CD4-positive, alpha-beta T cell treated with Interleukin-2 at 100 ng/mL for 4 hours (primary cell): ENCODE results near the gene SH3BP5.
A peak's percentile ranks its signal among the peaks of the same experiment; 100 is the strongest.

ENCODE experiments used
- DNase-seq: peaks from one replicate; pipeline ENCODE4 v3.0.0-alpha.2; 2020; ENCODE audit warnings: low spot score

The SH3BP5 gene

GRCh38 chr3:15276028-15276724 is 56.2 kb downstream of the SH3BP5 start:
- no peak for DNase-seq

- no peak for DNase-seq
Observed at GRCh38 chr3:15273227-15273626, 59.2 kb downstream of the SH3BP5 start.

DNA sequence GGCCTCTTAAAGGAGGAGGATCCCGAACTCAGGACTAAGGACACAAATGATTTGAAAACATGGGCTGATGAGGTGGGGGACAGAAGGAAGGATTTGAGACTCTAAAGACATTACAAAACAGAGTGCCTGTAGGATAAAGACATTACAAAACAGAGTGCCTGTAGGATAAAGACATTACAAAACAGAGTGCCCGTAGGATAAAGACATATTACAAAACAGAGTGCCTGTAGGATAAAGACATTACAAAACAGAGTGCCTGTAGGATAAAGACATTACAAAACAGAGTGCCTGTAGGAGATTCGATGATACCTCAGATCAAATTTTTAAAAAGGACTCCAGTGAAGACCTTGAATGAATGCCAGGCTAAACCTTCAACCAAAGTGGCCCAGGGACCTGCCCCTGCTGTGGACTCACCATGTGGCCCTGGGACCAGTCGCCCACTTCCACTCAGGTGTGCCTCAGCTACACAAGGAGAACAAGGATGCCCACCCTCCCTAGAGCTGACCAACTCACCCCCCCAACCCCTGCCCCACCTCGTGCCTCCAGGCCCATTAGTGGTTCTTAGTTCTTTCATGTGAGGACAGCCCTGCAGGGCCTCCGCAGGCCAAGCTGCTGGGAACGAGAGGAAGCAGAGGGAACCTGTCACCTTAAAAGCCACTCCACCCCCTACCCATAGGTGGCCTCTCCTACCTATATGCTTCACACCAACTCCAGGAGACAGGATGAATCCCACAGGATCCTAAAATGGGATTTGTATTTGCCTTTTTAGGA is 59.8 kb downstream of the SH3BP5 start:
- no peak for DNase-seq

GRCh38 chr3:15271785-15272381 is 60.5 kb downstream of the SH3BP5 start:
- peak; percentile 91 for DNase-seq

DNA sequence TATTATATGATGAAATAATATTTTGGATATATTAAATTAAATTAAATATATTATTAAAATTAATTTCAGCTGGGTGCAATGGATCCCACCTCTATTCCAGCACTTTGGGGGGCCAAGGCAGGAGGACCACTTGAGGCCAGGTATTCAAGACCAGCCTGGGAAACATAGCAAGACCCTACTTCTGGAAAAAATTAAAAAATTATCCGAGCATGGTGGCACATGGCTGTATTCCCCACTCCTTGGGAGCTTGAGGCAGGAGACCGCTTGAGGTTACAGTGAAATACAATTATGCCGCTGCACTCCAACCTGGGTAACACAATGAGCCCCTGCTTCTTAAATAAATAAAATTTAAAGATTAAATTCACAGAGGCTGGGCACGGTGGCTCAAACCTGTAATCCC is 61.4 kb downstream of the SH3BP5 start:
- DNase-seq, result no peak

DNA sequence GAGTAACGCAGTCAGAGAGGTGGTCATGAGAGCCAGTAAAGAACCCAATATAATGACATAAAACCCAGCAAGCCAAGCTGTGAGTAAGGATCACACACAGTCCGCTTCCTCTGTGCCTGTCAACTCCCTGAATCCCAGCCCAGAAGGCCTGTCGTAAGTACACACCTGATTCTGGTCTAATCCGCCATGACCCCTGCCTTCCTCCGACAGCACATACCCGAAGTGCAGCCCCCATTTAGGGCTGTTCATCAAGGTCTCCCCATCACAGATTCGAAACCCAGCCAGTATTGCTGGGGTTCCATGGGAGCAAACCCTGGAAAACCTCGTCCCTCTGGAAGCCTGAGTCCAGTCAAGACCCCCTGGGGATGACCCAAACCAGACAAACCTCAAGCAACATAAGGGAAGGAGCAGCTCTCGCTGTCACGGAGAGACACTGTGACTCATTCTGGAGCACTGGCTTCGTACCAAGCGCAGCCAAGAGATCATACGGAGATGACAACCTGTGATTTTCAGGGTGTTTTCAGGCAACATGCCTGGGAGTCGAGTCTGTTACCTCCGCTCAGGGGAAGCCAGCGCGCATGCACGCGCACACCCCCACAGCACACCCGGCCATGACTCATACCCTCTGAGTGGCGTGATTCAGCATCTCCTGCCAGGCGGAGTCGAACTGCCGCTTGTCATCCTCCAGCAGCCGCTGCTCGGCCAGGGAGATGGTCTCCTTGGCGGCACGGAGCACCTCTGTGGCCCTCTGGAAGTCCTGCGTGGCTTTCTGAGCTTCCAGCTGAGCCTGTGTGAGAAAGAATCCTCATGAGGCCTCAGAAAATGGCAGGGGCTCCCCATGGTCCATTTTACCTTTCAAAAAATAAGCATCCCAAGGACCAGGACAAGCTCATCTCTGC is 63.0 kb downstream of the SH3BP5 start:
- DNase-seq, result peak; percentile 94

DNA sequence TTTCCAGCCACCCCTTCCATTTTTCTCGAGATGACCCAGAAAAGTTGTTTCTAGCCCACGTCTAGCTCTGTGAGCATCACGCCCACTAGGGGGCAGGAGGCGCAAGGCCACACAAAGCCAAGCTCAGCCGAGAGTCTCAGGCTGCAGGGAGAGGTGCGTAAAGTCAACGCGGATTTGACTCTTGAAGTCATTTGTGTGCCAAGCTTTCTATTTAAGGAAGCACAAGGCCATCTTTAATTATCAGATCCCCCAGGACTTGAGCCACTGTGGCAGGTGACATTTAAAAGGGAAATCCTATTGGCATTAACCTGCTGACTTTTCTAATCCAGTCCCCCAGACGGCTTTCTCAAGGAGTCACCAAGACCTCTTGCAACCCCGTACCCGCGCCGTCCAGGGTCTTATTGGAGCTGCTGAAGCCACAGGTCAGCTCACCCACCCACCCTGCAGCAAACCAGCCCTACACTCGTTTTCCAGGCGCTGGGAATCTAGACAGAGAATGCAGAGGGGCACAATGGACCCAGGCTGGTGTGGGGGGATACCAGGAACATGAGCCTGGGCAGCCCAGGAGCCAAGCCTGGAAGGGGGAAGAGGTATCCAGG is 64.3 kb downstream of the SH3BP5 start:
- DNase-seq, result peak; percentile 88

- no peak for DNase-seq
Observed at GRCh38 chr3:15267502-15267901, 64.9 kb downstream of the SH3BP5 start.

- DNase-seq, result no peak
Observed at GRCh38 chr3:15266510-15267376, 65.6 kb downstream of the SH3BP5 start.

- no peak for DNase-seq
Observed at GRCh38 chr3:15265655-15266509, 66.5 kb downstream of the SH3BP5 start.

- no peak for DNase-seq
Observed at GRCh38 chr3:15264486-15264885, 67.9 kb downstream of the SH3BP5 start.

DNA sequence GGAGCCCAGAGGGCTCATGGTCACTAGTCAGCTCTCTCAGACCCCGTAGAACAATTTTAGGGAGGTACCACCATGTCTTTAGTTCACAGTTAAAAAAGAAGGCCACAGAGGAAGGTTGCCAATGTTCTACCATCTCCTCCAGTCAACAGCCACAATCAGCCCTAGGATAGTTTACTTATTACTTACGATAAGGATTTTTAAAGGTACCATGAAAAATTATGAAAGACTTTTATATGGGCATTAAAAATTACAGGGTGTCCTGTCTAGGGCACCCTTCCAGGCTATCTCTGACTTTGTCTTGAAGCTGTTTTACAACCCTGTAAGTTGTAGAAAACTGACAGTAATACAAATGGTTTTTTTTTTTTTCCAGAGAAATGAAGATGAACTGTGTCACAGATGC is 68.5 kb downstream of the SH3BP5 start:
- no peak for DNase-seq

DNA sequence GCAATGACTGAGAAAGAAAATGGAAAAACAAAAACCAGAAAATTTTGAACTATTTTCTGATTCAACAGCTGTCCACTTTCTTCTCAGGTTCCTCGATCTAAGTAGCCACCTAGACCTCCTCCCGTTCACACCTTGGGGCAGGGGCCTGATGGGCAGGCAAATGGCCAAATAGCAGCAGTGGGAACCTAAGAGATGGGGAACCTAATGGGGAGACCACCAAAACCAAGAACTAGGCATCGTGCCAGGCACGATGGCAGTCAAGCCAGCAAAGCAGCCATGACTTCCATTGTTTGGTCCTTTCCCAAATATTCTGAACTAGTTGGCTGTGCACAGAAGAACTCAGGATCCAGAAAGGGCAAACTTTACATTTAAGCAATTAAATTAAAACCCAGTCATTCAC is 69.3 kb downstream of the SH3BP5 start:
- no peak for DNase-seq

- no peak for DNase-seq
Observed at GRCh38 chr3:15262021-15262420, 70.4 kb downstream of the SH3BP5 start.

- no peak for DNase-seq
Observed at GRCh38 chr3:15261274-15261673, 71.1 kb downstream of the SH3BP5 start.

GRCh38 chr3:15260531-15260930 is 71.9 kb downstream of the SH3BP5 start:
- DNase-seq, result no peak

- DNase-seq, result no peak
Observed at GRCh38 chr3:15258720-15259119, 73.7 kb downstream of the SH3BP5 start.

GRCh38 chr3:15256861-15257341 is 75.5 kb downstream of the SH3BP5 start:
- DNase-seq, result no peak

DNA sequence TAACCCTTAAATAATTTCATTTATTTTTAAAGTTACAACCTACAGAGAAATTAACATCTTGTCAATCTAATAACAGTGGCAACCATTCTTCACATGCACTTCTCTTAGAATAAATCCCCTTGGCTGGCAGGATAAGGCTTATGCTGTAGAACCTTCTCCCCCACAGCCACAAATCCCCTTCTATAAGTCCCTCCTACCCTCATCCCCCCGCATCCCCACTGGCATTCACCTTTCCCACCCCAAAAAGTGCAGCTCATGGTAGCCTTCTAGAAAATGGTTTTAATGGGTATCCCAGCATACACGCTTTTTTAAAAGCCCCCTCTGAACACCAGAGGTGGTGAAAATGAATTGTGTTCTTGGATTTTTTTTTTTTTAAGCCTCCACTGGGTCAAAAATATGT is 77.2 kb downstream of the SH3BP5 start:
- no peak for DNase-seq
